ENCODE results near the gene NEK1.

DNA sequence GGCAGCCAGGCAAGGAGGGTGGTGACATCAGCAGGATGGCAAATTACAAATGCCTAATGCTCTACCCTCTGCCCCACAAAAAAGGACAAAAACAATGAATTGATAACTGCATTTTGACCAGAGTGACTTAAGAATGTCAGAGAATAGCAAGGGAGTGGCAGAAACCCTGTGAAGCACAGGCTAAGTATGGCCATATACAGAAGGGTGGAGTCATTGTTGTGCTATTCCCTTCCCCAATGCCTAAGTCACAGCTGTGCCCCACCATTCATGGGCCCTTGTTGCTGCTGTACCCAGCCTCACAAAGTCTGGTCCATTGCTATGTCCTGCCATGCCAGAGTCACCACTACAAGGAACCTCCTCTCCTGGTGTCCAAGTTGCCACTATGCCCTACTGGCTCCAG is 123.1 kb downstream of the NEK1 start:
- TF ChIP-seq, protein P1, sequence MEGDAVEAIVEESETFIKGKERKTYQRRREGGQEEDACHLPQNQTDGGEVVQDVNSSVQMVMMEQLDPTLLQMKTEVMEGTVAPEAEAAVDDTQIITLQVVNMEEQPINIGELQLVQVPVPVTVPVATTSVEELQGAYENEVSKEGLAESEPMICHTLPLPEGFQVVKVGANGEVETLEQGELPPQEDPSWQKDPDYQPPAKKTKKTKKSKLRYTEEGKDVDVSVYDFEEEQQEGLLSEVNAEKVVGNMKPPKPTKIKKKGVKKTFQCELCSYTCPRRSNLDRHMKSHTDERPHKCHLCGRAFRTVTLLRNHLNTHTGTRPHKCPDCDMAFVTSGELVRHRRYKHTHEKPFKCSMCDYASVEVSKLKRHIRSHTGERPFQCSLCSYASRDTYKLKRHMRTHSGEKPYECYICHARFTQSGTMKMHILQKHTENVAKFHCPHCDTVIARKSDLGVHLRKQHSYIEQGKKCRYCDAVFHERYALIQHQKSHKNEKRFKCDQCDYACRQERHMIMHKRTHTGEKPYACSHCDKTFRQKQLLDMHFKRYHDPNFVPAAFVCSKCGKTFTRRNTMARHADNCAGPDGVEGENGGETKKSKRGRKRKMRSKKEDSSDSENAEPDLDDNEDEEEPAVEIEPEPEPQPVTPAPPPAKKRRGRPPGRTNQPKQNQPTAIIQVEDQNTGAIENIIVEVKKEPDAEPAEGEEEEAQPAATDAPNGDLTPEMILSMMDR (IDR thresholded peaks at IDR 0.05): no peak
- TF ChIP-seq POLR2A (IDR thresholded peaks at IDR 0.05): no peak
